HFF-Myc (cell line): ENCODE results near the gene HS2ST1.
A peak's percentile ranks its signal among the peaks of the same experiment; 100 is the strongest.

Experiments used
- DNase-seq: peaks from one replicate; pipeline ENCODE4 v3.0.0-alpha.2; 2011; ENCODE audit warnings: low read depth; ENCODE audit errors: extremely low read depth
- H3K4me3 ChIP-seq: replicated peaks from 2 replicates; pipeline ENCODE4 v1.5.1; 2011; ENCODE audit warnings: low read depth, mild to moderate bottlenecking, control low read depth, low read length
- TF ChIP-seq, protein P1 (sequence below): IDR thresholded peaks from 2 replicates; pipeline ENCODE4 v1.5.1; 2012; ENCODE audit warnings: mild to moderate bottlenecking, low read depth, low read length, control low read depth; ENCODE audit errors: missing control alignments

The HS2ST1 gene

DNA sequence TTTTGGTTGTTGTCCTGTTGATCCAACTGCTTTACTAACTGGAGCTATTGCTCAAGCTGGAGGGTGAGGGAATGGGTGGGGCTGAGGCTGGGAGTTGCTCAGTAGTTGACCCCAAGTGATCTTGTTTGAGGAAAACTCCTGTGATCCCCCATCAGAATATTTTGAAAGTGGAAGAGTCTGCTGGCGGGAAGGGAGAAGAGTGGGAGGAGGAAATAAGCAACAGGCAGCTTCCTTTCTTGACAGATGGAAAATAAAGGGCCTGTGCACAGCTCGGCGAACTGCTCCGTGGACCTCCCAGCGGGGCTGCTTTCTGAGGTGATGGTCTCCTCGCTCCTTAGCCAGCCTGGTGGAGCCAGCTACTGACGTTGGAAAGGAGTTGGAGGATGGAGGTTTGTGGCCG is 215.2 kb downstream of the HS2ST1 start:
- TF ChIP-seq, protein P1, sequence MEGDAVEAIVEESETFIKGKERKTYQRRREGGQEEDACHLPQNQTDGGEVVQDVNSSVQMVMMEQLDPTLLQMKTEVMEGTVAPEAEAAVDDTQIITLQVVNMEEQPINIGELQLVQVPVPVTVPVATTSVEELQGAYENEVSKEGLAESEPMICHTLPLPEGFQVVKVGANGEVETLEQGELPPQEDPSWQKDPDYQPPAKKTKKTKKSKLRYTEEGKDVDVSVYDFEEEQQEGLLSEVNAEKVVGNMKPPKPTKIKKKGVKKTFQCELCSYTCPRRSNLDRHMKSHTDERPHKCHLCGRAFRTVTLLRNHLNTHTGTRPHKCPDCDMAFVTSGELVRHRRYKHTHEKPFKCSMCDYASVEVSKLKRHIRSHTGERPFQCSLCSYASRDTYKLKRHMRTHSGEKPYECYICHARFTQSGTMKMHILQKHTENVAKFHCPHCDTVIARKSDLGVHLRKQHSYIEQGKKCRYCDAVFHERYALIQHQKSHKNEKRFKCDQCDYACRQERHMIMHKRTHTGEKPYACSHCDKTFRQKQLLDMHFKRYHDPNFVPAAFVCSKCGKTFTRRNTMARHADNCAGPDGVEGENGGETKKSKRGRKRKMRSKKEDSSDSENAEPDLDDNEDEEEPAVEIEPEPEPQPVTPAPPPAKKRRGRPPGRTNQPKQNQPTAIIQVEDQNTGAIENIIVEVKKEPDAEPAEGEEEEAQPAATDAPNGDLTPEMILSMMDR = no peak

DNA sequence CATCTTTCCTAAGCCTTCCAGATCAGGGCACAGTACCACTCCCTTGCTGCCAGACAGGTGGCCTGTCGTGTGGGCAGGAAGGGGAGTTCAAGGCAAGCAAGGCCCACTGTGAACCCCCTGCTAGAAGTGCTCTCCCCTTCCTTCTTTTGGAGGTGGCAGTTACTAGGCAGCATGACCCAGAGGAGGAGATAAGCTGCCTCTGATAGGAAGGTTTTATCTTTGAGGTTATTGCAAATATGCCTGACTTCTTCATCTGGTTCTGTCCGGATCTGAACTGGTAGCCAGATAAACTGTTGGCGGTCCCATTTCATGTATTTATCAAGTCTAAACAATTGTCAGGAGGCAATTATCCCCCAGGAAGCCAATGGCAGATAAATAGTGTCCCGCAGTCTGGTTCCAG is 216.0 kb downstream of the HS2ST1 start:
- DNase-seq = no peak
- H3K4me3 ChIP-seq = no peak overlapping the region
- TF ChIP-seq, protein P1 = no peak

More for the DNA sequence above, 215.2 kb downstream of the HS2ST1 start:
- DNase-seq = no peak
- H3K4me3 ChIP-seq = no peak overlapping the region

DNA sequence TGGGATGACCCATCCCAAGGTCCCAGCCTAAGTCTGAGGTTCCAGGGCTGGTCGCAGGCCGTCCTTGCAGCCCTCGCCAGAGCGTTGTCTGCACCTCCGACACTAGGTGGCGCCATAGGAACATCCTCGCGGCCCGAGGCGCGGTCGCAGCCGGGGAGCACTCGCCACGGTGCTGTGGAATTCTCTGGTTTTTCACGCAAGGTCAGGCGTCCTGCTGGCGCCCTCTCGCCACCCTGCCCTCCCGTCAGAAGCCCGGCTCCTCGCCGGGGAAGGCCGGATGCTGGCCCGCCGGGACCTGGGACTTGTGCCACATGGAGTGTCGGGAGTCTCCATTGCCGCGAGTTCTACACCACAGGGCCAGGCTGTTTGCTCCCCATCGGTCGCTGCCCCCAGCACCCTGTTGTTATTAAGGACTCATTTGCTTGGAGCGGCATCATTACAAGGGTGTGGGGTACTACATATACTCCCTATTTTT is 217.4 kb downstream of the HS2ST1 start:
- no peak for DNase-seq
- H3K4me3 ChIP-seq = peak overlapping the region; percentile 32
- TF ChIP-seq, protein P1 = peak; percentile 90

DNA sequence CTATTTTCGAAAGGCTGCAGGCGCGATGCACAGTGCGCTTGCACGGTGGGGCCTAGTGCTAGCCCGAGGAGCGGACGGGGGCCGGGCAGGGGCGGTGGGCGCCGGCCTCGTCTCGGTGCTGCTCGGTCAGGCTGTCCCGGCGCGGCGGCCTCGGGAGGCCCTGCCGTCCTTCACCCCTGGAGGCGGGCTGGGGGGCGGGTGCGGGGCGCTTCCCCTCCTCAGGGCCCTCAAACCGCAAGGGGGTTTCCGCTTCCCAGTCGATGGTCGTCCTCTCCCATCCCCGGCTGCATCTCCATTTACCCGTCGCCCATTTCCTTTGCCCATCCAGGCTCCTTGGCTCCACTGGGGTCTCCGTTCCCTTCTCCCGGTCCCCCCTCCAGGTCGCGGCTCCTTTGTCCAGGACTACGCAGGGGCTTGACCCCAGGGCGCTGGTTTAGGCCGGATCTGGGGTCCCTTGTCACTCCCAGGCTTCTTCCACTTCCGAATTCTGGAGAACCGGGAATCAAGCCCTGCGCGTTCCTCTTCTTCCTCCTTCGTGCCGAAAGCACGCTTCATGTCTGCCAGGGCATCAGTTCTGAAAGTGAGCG is 217.9 kb downstream of the HS2ST1 start:
- TF ChIP-seq, protein P1 = no peak
- H3K4me3 ChIP-seq = peak overlapping the region; percentile 32; the same call in 1 of the 2 replicates
- no peak for DNase-seq

DNA sequence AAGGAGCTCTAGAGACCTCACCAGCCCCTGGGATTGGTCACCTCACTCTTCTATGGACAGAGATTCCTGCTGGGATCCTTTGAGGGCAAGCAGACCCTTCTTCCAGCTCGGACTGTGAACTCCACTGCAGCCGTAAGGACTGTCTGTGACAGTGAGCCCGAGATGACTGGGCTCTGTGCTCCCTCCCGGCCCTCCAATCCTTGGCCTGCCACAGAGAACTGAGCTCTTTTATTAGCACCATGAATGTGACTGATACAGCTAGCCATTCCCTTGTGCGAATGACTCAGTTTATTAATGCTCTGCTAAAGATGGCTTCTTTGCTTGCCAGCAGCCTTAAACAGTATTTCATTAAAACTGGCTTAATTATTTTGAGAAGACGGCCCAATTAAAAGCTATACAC is 219.6 kb downstream of the HS2ST1 start:
- no peak overlapping the region for H3K4me3 ChIP-seq
- TF ChIP-seq, protein P1 = no peak

DNA sequence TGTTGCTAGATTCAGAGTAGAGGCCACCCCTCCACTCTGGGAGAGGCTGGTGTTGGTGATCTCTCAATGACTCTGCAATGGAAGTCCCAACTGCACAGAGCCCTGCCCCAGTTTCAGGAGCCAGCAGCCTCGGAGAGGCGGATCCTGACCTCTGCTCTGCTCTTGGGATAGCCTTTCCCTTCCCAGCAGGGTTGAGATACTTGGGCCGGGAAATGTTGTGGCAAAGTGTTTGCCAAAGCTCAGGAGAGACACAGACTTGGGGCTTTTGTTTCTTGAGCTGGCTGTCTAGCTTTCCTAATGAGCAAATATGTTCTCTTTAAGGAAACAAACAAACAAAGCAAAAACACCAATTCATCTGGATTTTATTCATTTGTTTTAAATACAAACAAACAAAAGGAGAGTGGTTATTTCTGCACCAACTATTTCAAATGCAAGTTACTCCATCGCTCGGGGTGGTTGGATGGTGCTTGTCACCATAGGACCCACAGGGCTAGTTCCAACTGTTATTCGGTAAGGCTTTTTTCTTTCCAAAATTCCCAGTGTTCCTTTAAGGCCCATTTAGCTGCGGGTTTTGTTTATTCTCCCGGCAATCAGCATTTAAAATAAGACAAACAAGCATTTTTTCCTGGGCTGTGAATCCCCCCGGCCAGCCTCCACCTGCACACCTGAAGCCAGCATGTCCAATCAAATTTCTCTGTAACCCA is 220.3 kb downstream of the HS2ST1 start:
- DNase-seq = no peak
- H3K4me3 ChIP-seq = no peak overlapping the region
- TF ChIP-seq, protein P1 = no peak

More for the DNA sequence above, 219.6 kb downstream of the HS2ST1 start:
- no peak for DNase-seq
